T-helper 2 cell treated with Interferon-gamma antibody and Interleukin-4, amounts not matched to agents 100 ng/mL and 5 ng/mL, for 36 hours (primary cell): ENCODE results near the gene WBP2NL. TPM values are rescaled to one million over a fixed set of nuclear protein-coding genes. Genes with fewer than 3 reads are reported as not detected.

Experiments
- intact Hi-C: fragments of 100-400 bp; cut with micrococcal nuclease; formaldehyde crosslinking; loops from one replicate; pipeline ENCODE4 v1.15.1; 2023
- total RNA-seq: library from RNA; stranded (reverse); gene quantifications from 2 replicates; pipeline ENCODE4 v1.2.3, GENCODE V29; 2022

WBP2NL gene
- total RNA-seq, 1 donor from 2014 or later = 2.0 TPM

- intact Hi-C loops = no loop called here
Observed at GRCh38 chr22:41976961-41977566, 21.5 kb upstream of the WBP2NL start.

GRCh38 chr22:41978732-41979131 is 19.9 kb upstream of the WBP2NL start:
- intact Hi-C loops = no loop called here

GRCh38 chr22:41979423-41980250 is 19.0 kb upstream of the WBP2NL start:
- intact Hi-C loops = no loop called here

GRCh38 chr22:41982865-41983264 is 15.7 kb upstream of the WBP2NL start:
- intact Hi-C loops = no loop called here

GRCh38 chr22:41983513-41984405 is 14.8 kb upstream of the WBP2NL start:
- intact Hi-C loops = no loop called here

GRCh38 chr22:41987276-41987675 is 11.3 kb upstream of the WBP2NL start:
- intact Hi-C loops = no loop called here

- intact Hi-C loops = no loop called here
Observed at GRCh38 chr22:41989246-41989645, 9.3 kb upstream of the WBP2NL start.

GRCh38 chr22:41991111-41991510 is 7.5 kb upstream of the WBP2NL start:
- intact Hi-C loops = no loop called here

- intact Hi-C loops = no loop called here
Observed at GRCh38 chr22:41992496-41992895, 6.1 kb upstream of the WBP2NL start.

- intact Hi-C loops = no loop called here
Observed at GRCh38 chr22:41995211-41995610, 3.4 kb upstream of the WBP2NL start.

GRCh38 chr22:41996826-41997225 is 1.8 kb upstream of the WBP2NL start:
- intact Hi-C loops = no loop called here

GRCh38 chr22:42000466-42000865 is 1.9 kb downstream of the WBP2NL start:
- intact Hi-C loops = no loop called here

- intact Hi-C loops = no loop called here
Observed at GRCh38 chr22:42001121-42001520, 2.5 kb downstream of the WBP2NL start.

GRCh38 chr22:42001706-42002105 is 3.1 kb downstream of the WBP2NL start:
- intact Hi-C loops = no loop called here

GRCh38 chr22:42007922-42008321 is 9.3 kb downstream of the WBP2NL start:
- intact Hi-C loops = no loop called here

GRCh38 chr22:42010778-42011177 is 12.2 kb downstream of the WBP2NL start:
- intact Hi-C loops = no loop called here

- intact Hi-C loops = no loop called here
Observed at GRCh38 chr22:42013385-42013784, 14.8 kb downstream of the WBP2NL start.

GRCh38 chr22:42016111-42016510 is 17.5 kb downstream of the WBP2NL start:
- intact Hi-C loops = no loop called here

- intact Hi-C loops = no loop called here
Observed at GRCh38 chr22:42018224-42018623, 19.6 kb downstream of the WBP2NL start.

GRCh38 chr22:42021571-42021970 is 23.0 kb downstream of the WBP2NL start:
- intact Hi-C loops = no loop called here

- intact Hi-C loops = loop anchor here (1.0 kb wide), 1 partner anchor 9 kb away; no protein-coding TSS in a partner anchor
Observed at GRCh38 chr22:42022162-42022847, 23.7 kb downstream of the WBP2NL start.
